Upper lobe of right lung (tissue), 1 donor: ENCODE measurements around the gene P2RY6. TPM values are rescaled to one million over a fixed set of nuclear protein-coding genes. Genes with fewer than 3 reads are reported as not detected.

Source experiments
- ATAC-seq: fragments of 200-7000 bp; cut with Tn5 transposase; one replicate; pipeline ENCODE4 v1.9.1; 2020; ENCODE audit warnings: mild to moderate bottlenecking, moderate library complexity
- DNase-seq: peaks from one replicate; pipeline ENCODE4 v3.0.0-alpha.2; 2020
- H3K27ac ChIP-seq: fragments of 200-600 bp; one replicate; pipeline ENCODE4 v1.8.0; 2022
- H3K27me3 ChIP-seq: fragments of 200-600 bp; one replicate; pipeline ENCODE4 v1.8.0; 2022; ENCODE audit warnings: mild to moderate bottlenecking
- H3K36me3 ChIP-seq: fragments of 200-600 bp; one replicate; pipeline ENCODE4 v1.8.0; 2022
- H3K4me1 ChIP-seq: fragments of 200-600 bp; one replicate; pipeline ENCODE4 v1.8.0; 2022
- H3K4me3 ChIP-seq: fragments of 200-600 bp; one replicate; pipeline ENCODE4 v1.8.0; 2022; ENCODE audit warnings: mild to moderate bottlenecking
- H3K9me3 ChIP-seq: fragments of 200-600 bp; one replicate; pipeline ENCODE4 v1.8.0; 2022
- CTCF ChIP-seq: fragments of 200-600 bp; IDR thresholded peaks from one replicate; pipeline ENCODE4 v1.8.0; 2022; ENCODE audit warnings: antibody characterized with exemption
- intact Hi-C: fragments of 100-400 bp; cut with DNase I; formaldehyde crosslinking; loops from one replicate; pipeline ENCODE4 v1.11.0; 2022
- total RNA-seq: library from RNA; stranded (reverse); fragmentation: NEBNext Ultra II Directional; extraction: Animal tissue kit (Norgen Biotek cat#: 25700); gene quantifications from one replicate; pipeline ENCODE4 v1.2.1, GENCODE V29; 2021
- donor health status: DM: no; HTN: yes; CAD: no; lungs with severe emphysema.

Gene P2RY6
- total RNA-seq, 1 donor from 2014 or later, result 3.2 TPM

DNA sequence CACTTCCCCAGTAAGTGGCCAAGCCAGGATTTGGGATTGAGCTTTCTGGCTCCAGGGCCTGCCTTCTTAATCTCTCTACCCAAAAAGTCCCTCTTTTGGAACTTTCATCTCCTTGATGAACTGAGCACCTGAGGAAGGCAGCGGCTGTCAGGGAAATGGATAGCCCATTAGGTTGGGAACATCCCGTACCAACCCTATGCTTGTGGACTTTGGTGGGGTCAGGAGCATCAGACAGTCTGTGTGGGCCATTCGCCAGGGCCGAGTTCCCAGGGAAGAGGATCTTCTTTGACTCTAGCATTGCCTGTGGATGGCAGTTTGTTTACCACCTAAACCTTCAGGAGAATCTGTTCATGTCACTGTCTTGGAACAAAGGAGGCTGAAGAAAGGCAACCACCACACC, 66.1 kb downstream of the P2RY6 start:
- Histone ChIP-seq H3K27me3 (no peaks in the 10 kb centered on the region), H3K4me3 (no peak overlapping the region), H3K4me1 (peaks cover 20% of the 10 kb centered on the region), H3K36me3 (no peaks in the 10 kb centered on the region), H3K9me3 (no peaks in the 10 kb centered on the region), H3K27ac (no peak overlapping the region)
- DNase-seq (no peak), ATAC-seq (no peak)
- no peak for TF ChIP-seq CTCF
- intact Hi-C loops, result no loop called here

- DNase-seq (no peak), ATAC-seq (no peak)
- Histone ChIP-seq H3K4me1 (peaks cover 2% of the 10 kb centered on the region), H3K9me3 (no peaks in the 10 kb centered on the region), H3K36me3 (no peaks in the 10 kb centered on the region), H3K27me3 (no peaks in the 10 kb centered on the region), H3K27ac (no peak overlapping the region), H3K4me3 (no peak overlapping the region)
- TF ChIP-seq CTCF, result no peak
- intact Hi-C loops, result no loop called here
Observed at GRCh38 chr11:73340164-73340563, 68.0 kb downstream of the P2RY6 start.

DNA sequence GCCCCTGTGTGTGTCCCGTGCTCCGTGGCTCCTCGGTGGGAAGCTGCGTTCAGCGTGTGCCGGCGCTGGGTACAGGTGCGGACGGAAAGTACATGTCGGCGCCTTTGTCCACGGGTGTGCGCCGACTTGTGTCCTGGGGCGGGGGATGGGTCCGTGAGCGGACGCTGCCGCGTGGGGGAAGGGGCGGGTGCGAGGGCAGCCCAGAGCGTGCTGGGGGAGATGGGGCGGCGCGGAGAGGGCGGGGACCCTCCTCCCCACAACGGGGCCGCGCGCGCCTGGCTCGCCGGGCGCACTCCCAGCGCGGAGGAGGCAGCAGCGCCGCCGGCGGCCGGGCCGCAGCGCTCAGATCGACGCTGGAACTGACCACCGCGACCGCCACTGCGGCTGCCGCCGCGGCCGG, 70.5 kb downstream of the P2RY6 start:
- DNase-seq (no peak), ATAC-seq (peak; percentile 9)
- no peaks in the 10 kb centered on the region for H3K9me3 ChIP-seq
- no peaks in the 10 kb centered on the region for H3K4me1 ChIP-seq
- peaks cover 5% of the 10 kb centered on the region for H3K36me3 ChIP-seq
- intact Hi-C loops, result no loop called here
- H3K27ac ChIP-seq, result no peak overlapping the region
- H3K4me3 ChIP-seq, result peak overlapping the region; percentile 19
- no peaks in the 10 kb centered on the region for H3K27me3 ChIP-seq
- no peak for TF ChIP-seq CTCF

GRCh38 chr11:73343076-73343873, 71.1 kb downstream of the P2RY6 start:
- TF ChIP-seq CTCF, result no peak
- no peak for DNase-seq
- Histone ChIP-seq H3K4me1 (no peaks in the 10 kb centered on the region), H3K27me3 (no peaks in the 10 kb centered on the region), H3K36me3 (peaks cover 5% of the 10 kb centered on the region), H3K27ac (no peak overlapping the region), H3K4me3 (peak overlapping the region; percentile 19), H3K9me3 (no peaks in the 10 kb centered on the region)
- intact Hi-C loops, result no loop called here
- no peak for ATAC-seq

- Histone ChIP-seq H3K36me3 (peaks cover 5% of the 10 kb centered on the region), H3K27me3 (no peaks in the 10 kb centered on the region), H3K4me3 (no peak overlapping the region), H3K9me3 (no peaks in the 10 kb centered on the region), H3K27ac (no peak overlapping the region), H3K4me1 (no peaks in the 10 kb centered on the region)
- DNase-seq, result no peak
- intact Hi-C loops, result no loop called here
- no peak for TF ChIP-seq CTCF
- no peak for ATAC-seq
Observed at GRCh38 chr11:73344191-73344607, 72.1 kb downstream of the P2RY6 start.
